ENCODE results near the gene TMEM14B.

The TMEM14B gene

DNA sequence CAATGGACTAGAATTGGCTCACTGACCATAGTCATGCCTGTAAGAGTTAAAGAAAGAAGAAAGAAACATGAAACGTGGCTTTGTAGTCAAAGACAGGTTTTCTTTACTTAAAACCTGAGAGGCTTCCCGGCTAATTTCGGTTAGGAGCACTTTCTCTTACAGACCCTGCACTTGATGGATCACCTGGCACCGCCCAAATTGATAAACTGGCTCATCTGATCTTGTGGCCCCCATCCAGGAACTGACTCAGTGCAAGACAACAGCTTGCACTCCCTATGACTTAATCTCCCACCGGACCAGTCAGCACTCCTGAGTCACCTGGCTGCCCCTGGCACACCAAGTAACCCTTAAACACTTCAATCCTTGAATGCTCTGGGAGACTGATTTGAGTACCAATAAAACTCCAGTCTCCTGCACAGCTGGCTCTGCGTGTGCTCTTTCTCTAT lies 12.3 kb downstream of the TMEM14B start:
- Mint-ChIP-seq H3K4me1 (ENCODE audit: low read depth) (no peaks in the 10 kb centered on the region), H3K9me3 (no peaks in the 10 kb centered on the region), H3K27me3 (no peaks in the 10 kb centered on the region), H3K27ac (no peak overlapping the region), H3K36me3 (ENCODE audit: low read depth) (peaks cover 57% of the 10 kb centered on the region), H3K4me3 (no peak overlapping the region)
- intact Hi-C loops (cut with micrococcal nuclease): no loop called here

DNA sequence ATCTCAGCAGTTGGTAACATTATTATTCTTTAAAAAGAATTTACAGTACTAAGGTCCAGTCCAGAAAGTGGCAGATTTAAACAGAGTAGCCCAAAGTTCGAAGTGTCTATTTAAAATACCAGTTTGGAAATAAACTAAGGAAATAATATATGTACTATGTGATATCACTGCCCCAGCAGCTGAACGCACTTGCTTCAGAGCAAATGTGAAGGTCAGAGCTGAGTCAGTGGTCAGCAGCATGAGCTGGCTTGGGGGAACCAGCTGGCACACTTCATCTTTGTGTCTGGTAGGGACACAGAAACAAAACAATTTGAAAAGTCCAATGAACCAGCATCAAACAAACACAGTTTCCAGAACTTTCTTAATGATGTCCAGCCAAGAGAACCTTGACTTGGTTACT lies 15.4 kb downstream of the TMEM14B start:
- H3K27ac Mint-ChIP-seq: no peak overlapping the region
- intact Hi-C loops (cut with micrococcal nuclease): no loop called here

DNA sequence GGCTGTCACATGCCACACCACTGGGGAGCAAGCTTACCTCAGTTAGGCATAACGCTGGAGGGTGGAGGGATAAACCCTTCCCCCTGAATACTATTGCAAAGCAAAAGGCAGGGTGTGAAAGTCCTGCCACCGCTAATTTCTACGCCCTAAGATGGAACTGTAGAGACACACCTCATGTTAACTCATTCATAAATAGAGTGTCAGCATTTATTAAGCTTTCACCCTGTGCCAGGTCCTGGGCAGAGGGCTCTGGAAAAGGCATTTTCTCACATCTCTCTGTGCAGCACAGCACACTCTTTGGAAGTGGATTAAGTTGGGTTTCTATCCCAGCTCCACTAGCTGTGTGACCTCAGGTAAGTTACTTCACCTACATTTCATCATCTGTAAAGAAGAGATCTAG lies 21.8 kb downstream of the TMEM14B start:
- H3K27ac Mint-ChIP-seq: no peak overlapping the region
- H3K27me3 Mint-ChIP-seq: no peaks in the 10 kb centered on the region
- H3K9me3 Mint-ChIP-seq: no peaks in the 10 kb centered on the region
- intact Hi-C loops (cut with micrococcal nuclease): no loop called here
- H3K4me3 Mint-ChIP-seq: no peak overlapping the region
- peaks cover 9% of the 10 kb centered on the region for H3K4me1 Mint-ChIP-seq (ENCODE audit: low read depth)
- peaks cover 25% of the 10 kb centered on the region for H3K36me3 Mint-ChIP-seq (ENCODE audit: low read depth)

More for the DNA sequence above, 15.4 kb downstream of the TMEM14B start:
- H3K4me1 Mint-ChIP-seq (ENCODE audit: low read depth): peaks cover 9% of the 10 kb centered on the region
- H3K36me3 Mint-ChIP-seq (ENCODE audit: low read depth): peaks cover 29% of the 10 kb centered on the region
- no peaks in the 10 kb centered on the region for H3K27me3 Mint-ChIP-seq
- no peaks in the 10 kb centered on the region for H3K9me3 Mint-ChIP-seq
- H3K4me3 Mint-ChIP-seq: no peak overlapping the region

DNA sequence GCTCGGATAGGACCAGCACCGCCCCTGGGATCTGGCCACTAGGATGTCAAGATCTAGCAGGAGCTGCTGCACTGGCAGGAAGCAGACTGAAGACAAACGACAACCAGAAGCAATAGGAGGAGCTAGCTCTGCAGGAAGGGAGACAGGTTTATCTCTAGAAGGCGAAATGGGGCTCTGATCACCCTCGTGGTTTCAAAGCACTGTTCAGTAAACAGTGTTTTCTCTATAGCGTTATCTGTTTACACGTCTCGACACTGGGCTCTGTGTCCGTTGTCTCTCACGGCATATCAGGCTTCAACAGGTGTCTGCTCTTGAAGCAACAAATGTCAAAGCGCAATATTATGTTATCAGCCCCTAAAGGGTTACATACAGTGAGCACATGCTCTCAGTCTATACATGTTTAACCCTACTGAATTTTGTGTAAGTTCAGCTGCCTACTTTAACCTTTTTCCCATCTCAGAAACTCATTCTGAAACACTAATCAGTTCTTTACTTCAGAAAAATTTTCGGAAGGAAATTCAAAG lies 23.8 kb downstream of the TMEM14B start:
- intact Hi-C loops (cut with micrococcal nuclease): no loop called here
- H3K4me1 Mint-ChIP-seq (ENCODE audit: low read depth): peaks cover 4% of the 10 kb centered on the region
- no peak overlapping the region for H3K27ac Mint-ChIP-seq
- no peak overlapping the region for H3K4me3 Mint-ChIP-seq
- H3K36me3 Mint-ChIP-seq (ENCODE audit: low read depth): peaks cover 37% of the 10 kb centered on the region
- H3K27me3 Mint-ChIP-seq: no peaks in the 10 kb centered on the region
- no peaks in the 10 kb centered on the region for H3K9me3 Mint-ChIP-seq

GRCh38 chr6:10778230-10778629 lies 30.6 kb downstream of the TMEM14B start:
- no peaks in the 10 kb centered on the region for H3K4me1 Mint-ChIP-seq (ENCODE audit: low read depth)
- no peaks in the 10 kb centered on the region for H3K27me3 Mint-ChIP-seq
- no peak overlapping the region for H3K4me3 Mint-ChIP-seq
- peaks cover 52% of the 10 kb centered on the region for H3K36me3 Mint-ChIP-seq (ENCODE audit: low read depth)
- no peak overlapping the region for H3K27ac Mint-ChIP-seq
- no peaks in the 10 kb centered on the region for H3K9me3 Mint-ChIP-seq
- intact Hi-C loops (cut with micrococcal nuclease): no loop called here

GRCh38 chr6:10779076-10779475 lies 31.5 kb downstream of the TMEM14B start:
- Mint-ChIP-seq H3K27ac (no peak overlapping the region), H3K27me3 (no peaks in the 10 kb centered on the region), H3K36me3 (ENCODE audit: low read depth) (peaks cover 56% of the 10 kb centered on the region)

GRCh38 chr6:10791673-10792072 lies 44.1 kb downstream of the TMEM14B start:
- Mint-ChIP-seq H3K27ac (no peak overlapping the region), H3K27me3 (no peaks in the 10 kb centered on the region), H3K36me3 (ENCODE audit: low read depth) (peaks cover 18% of the 10 kb centered on the region), H3K9me3 (no peaks in the 10 kb centered on the region), H3K4me1 (ENCODE audit: low read depth) (peaks cover 8% of the 10 kb centered on the region), H3K4me3 (no peak overlapping the region)
- intact Hi-C loops (cut with micrococcal nuclease): no loop called here

More at GRCh38 chr6:10779076-10779475, 31.5 kb downstream of the TMEM14B start:
- Mint-ChIP-seq H3K4me3 (no peak overlapping the region), H3K9me3 (no peaks in the 10 kb centered on the region), H3K4me1 (ENCODE audit: low read depth) (no peaks in the 10 kb centered on the region)
- intact Hi-C loops (cut with micrococcal nuclease): no loop called here

GRCh38 chr6:10792101-10792500 lies 44.5 kb downstream of the TMEM14B start:
- no peak overlapping the region for H3K4me3 Mint-ChIP-seq
- H3K4me1 Mint-ChIP-seq (ENCODE audit: low read depth): peaks cover 8% of the 10 kb centered on the region
- no peaks in the 10 kb centered on the region for H3K9me3 Mint-ChIP-seq
- no peaks in the 10 kb centered on the region for H3K27me3 Mint-ChIP-seq
- no peak overlapping the region for H3K27ac Mint-ChIP-seq
- intact Hi-C loops (cut with micrococcal nuclease): no loop called here
- peaks cover 14% of the 10 kb centered on the region for H3K36me3 Mint-ChIP-seq (ENCODE audit: low read depth)

DNA sequence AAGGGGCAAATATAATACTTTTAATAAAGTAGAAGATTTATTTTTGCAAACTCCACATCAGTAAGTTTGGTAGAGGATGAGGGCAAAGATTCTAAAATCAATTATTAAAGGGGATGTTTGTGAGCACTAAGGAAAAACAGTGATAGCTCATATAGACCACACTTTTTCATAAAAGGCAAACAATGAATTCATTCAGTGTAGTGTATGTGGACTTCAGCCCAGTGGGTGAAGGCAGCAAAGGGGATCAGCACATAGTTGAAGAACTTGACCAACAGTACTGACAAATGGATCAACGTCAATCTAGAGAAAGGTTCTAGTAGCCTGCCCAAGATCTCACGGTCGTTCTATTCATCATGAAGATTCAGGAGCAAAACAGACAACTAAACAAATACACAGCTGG lies 45.4 kb downstream of the TMEM14B start:
- intact Hi-C loops (cut with micrococcal nuclease): no loop called here
- H3K27me3 Mint-ChIP-seq: no peaks in the 10 kb centered on the region
- H3K36me3 Mint-ChIP-seq (ENCODE audit: low read depth): peaks cover 12% of the 10 kb centered on the region
- peaks cover 8% of the 10 kb centered on the region for H3K4me1 Mint-ChIP-seq (ENCODE audit: low read depth)
- no peak overlapping the region for H3K27ac Mint-ChIP-seq
- H3K9me3 Mint-ChIP-seq: no peaks in the 10 kb centered on the region
- no peak overlapping the region for H3K4me3 Mint-ChIP-seq

DNA sequence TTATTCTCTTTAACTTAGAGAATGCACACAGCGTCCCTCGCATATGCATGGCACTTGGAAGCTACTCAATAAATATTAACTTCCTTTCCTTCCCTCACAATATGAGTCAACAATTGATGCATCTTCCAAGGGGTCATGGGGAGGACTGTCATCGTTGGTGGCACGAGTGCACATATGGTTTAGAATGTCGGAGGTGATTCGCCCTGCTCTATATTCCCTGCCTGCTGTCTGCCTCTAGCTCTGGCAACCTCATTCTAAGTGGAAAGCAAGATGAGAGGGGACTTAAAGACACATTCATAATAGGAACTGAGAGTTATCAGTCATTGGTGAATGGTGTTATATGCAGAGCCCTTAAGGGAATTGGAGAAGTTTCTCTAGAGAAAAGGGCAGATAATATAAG lies 46.1 kb downstream of the TMEM14B start:
- intact Hi-C loops (cut with micrococcal nuclease): no loop called here
- Mint-ChIP-seq H3K9me3 (no peaks in the 10 kb centered on the region), H3K4me3 (no peak overlapping the region), H3K27ac (no peak overlapping the region), H3K36me3 (ENCODE audit: low read depth) (peaks cover 12% of the 10 kb centered on the region), H3K4me1 (ENCODE audit: low read depth) (peaks cover 8% of the 10 kb centered on the region), H3K27me3 (no peaks in the 10 kb centered on the region)

- H3K27me3 Mint-ChIP-seq: no peaks in the 10 kb centered on the region
- intact Hi-C loops (cut with micrococcal nuclease): no loop called here
- peaks cover 8% of the 10 kb centered on the region for H3K4me1 Mint-ChIP-seq (ENCODE audit: low read depth)
- peaks cover 12% of the 10 kb centered on the region for H3K36me3 Mint-ChIP-seq (ENCODE audit: low read depth)
- no peak overlapping the region for H3K4me3 Mint-ChIP-seq
- no peak overlapping the region for H3K27ac Mint-ChIP-seq
- H3K9me3 Mint-ChIP-seq: no peaks in the 10 kb centered on the region
These were observed 46.6 kb downstream of the TMEM14B start for GRCh38 chr6:10794239-10794638.

- Mint-ChIP-seq H3K4me3 (no peak overlapping the region), H3K9me3 (no peaks in the 10 kb centered on the region), H3K4me1 (ENCODE audit: low read depth) (peaks cover 3% of the 10 kb centered on the region), H3K27me3 (no peaks in the 10 kb centered on the region), H3K27ac (no peak overlapping the region), H3K36me3 (ENCODE audit: low read depth) (no peaks in the 10 kb centered on the region)
- intact Hi-C loops (cut with micrococcal nuclease): loop anchor here (1.0 to 2.0 kb wide), 2 partner anchors 290 to 323 kb away; no protein-coding TSS in a partner anchor
These were observed 53.2 kb downstream of the TMEM14B start for GRCh38 chr6:10800810-10801209.

DNA sequence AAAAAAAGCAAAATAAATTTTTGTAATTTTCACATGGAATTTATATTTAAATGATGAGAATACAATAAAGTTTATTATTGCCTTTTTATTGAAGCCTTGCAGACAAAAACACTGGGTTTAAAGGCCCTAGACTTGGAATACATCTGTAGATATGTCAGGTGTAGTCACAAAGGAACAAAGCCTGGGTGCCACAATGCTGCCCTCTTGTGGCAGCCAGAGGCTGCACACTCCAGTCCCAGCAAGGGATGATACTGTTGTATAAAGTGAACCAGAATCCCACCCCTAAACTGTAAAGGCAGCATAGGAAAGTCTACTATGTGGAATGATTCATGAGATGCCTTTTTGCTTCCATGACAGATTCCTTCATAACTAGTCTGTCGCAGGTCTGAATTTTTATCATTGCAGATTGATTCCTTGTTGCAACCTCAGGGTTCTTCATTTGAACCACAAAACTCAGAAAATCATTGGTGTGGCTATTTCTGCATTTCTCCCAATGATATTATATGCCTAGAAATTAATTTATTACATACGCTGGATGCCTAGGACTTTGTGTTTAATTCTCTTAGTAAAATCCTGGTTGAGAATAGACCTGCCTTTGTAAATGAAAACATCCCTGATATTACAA lies 53.7 kb downstream of the TMEM14B start:
- H3K27me3 Mint-ChIP-seq: no peaks in the 10 kb centered on the region
- H3K27ac Mint-ChIP-seq: no peak overlapping the region
- peaks cover 7% of the 10 kb centered on the region for H3K4me1 Mint-ChIP-seq (ENCODE audit: low read depth)
- intact Hi-C loops (cut with micrococcal nuclease): loop anchor here (1.0 to 2.0 kb wide), 2 partner anchors 291 to 323 kb away; no protein-coding TSS in a partner anchor
- H3K4me3 Mint-ChIP-seq: no peak overlapping the region
- H3K36me3 Mint-ChIP-seq (ENCODE audit: low read depth): no peaks in the 10 kb centered on the region
- no peaks in the 10 kb centered on the region for H3K9me3 Mint-ChIP-seq
